SK-N-MC (cell line): ENCODE measurements around the gene FAF2.

ENCODE experiments used
- EZH2 ChIP-seq: fragments of 200-600 bp; sonication (generic); IDR thresholded peaks from one replicate; pipeline ENCODE4 v1.6.1; 2017; ENCODE audit warnings: antibody characterized with exemption
- POLR2AphosphoS5 ChIP-seq: IDR thresholded peaks from 2 replicates; pipeline ENCODE4 v1.6.1; 2012; ENCODE audit warnings: mild to moderate bottlenecking, low read depth, low read length, borderline replicate concordance

GRCh38 chr5:176530393-176530982 lies 82.3 kb downstream of the FAF2 start:
- TF ChIP-seq EZH2 (no peak), POLR2AphosphoS5 (no peak)
